ENCODE data around the gene SUPT20HL1. TPM values are rescaled to one million over a fixed set of nuclear protein-coding genes. Genes with fewer than 3 reads are reported as not detected.

Gene SUPT20HL1
- total and polyA plus RNA-seq, 2 of the 4 experiments (the other 2 are of a cell fraction), result not detected

DNA sequence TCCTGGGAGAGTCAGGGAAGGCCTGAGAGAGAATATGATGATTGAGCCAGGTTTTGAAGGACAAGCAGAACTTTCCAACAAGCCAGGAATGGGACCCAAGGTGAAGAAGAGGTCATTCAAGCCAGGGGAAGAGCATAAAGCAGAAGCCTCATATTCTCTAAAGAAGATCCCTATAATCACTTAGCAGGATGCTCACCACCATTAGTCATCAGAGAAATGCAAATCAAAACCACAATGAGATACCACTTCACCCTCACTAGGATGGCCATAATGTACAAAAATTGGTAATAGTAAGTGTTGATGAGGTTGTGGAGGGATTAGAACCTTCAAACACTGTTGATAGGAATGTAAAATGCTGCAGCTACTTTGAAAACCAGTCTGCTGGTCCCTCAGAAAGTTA, 20.5 kb upstream of the SUPT20HL1 start:
- no peak for TF ChIP-seq CEBPB (IDR thresholded peaks at IDR 0.05; ENCODE audit: low read depth, low read length)
- TF ChIP-seq MAZ (IDR thresholded peaks at IDR 0.05; ENCODE audit: borderline replicate concordance, low read depth, low read length), result no peak
- TF ChIP-seq ELK1 (IDR thresholded peaks at IDR 0.05; ENCODE audit: borderline replicate concordance, low read depth, low read length), result no peak
- no peak for TF ChIP-seq RCOR1 (IDR thresholded peaks at IDR 0.05; ENCODE audit: insufficient replicate concordance, low read length)
- no peak for TF ChIP-seq MXI1 (IDR thresholded peaks at IDR 0.05; ENCODE audit: borderline replicate concordance, low read depth, low read length)
- in situ Hi-C loops (cut with MboI; ENCODE audit: low sequenced_read_pairs) (no loop called here), intact Hi-C loops (cut with micrococcal nuclease) (no loop called here), dilution Hi-C loops (cut with HindIII; ENCODE audit: low sequenced_read_pairs, unreplicated experiment) (no loop called here)
- Histone ChIP-seq H2BK15ac (ENCODE audit: low read depth, low read length) (no peak overlapping the region), H2BK20ac (ENCODE audit: low read depth, low read length) (no peak overlapping the region), H3K79me1 (ENCODE audit: low read depth in 1 of 2, low read length in 2 of 2) (no peaks in the 10 kb centered on the region), H3K27ac (ENCODE audit: insufficient read depth, low read length) (no peak overlapping the region), H3K14ac (replicated peaks; ENCODE audit: low read depth, low read length) (no peak overlapping the region), H3K4me3 (ENCODE audit: insufficient read depth, low read depth, low read length) (no peak overlapping the region), H3K9me3 (ENCODE audit: control insufficient read depth, insufficient read depth, low read length) (no peaks in the 10 kb centered on the region), H3K9ac (ENCODE audit: low read depth, low read length) (no peak overlapping the region), H3K4ac (ENCODE audit: low read depth, low read length) (no peak overlapping the region), H2BK120ac (ENCODE audit: low read depth, low read length) (no peak overlapping the region), H2AK5ac (ENCODE audit: low read depth, low read length) (no peak overlapping the region), H4K8ac (ENCODE audit: low read depth in 2 of 2, low read length in 2 of 2) (no peak overlapping the region), H4K91ac (ENCODE audit: insufficient read depth, low read depth, low read length) (no peak overlapping the region), H3K23ac (ENCODE audit: low read depth, low read length) (no peak overlapping the region), H4K5ac (ENCODE audit: low read depth, low read length) (no peak overlapping the region), H3K9me1 (ENCODE audit: insufficient read depth, low read length) (no peaks in the 10 kb centered on the region), H3K56ac (ENCODE audit: extremely low read depth, insufficient read depth, low read length) (no peak overlapping the region), H3K27me3 (ENCODE audit: control insufficient read depth, insufficient read depth, low read length) (no peaks in the 10 kb centered on the region), H2AFZ (replicated peaks; ENCODE audit: low read length, poor library complexity) (no peak overlapping the region), H3K4me2 (ENCODE audit: low read depth, low read length) (no peak overlapping the region), H3K36me3 (ENCODE audit: control insufficient read depth, insufficient read depth, low read length) (no peaks in the 10 kb centered on the region), H4K20me1 (ENCODE audit: insufficient read depth, low read length) (no peaks in the 10 kb centered on the region), H3K4me1 (ENCODE audit: control insufficient read depth, insufficient read depth, low read length) (peaks cover 1% of the 10 kb centered on the region; the same call in 1 of the 2 replicates), H3K18ac (ENCODE audit: low read depth, low read length) (no peak overlapping the region), H2BK5ac (ENCODE audit: low read depth, low read length, poor library complexity, severe bottlenecking) (no peak overlapping the region), H2AK9ac (replicated peaks; ENCODE audit: low read depth, low read length, poor library complexity) (no peak overlapping the region)
- DNase-seq (no peak), ATAC-seq (ENCODE audit: low read depth) (no peak)
- ChIA-PET POLR2A (ENCODE audit: unreplicated experiment) (no interaction called here), CTCF (no interaction called here)
- BruUV-seq (replicated peaks), result no TSS peak

Measured in IMR-90 (cell line).